Stimulated activated CD8-positive, alpha-beta memory T cell treated with anti-CD3 and anti-CD28 coated beads, Interleukin-7, amount 100 ng/mL, for 24 hours (primary cell): Measurements from ENCODE around the gene NEU4.
"Not testable (repeated sequence)": the region's sequence is repeated elsewhere in the genome, so short reads cannot be mapped to it uniquely, and the experiment has no call there.

Experiments used
- DNase-seq: peaks from one replicate; pipeline ENCODE4 v3.0.0-alpha.2; 2020; ENCODE audit warnings: low read depth

The NEU4 gene

GRCh38 chr2:241808721-241809382, at the start of gene NEU4:
Gene NEU4, plus strand, starts transcription at chr2:241809193. Its CDS starts 5,292 bp downstream, at chr2:241814485.
- no peak for DNase-seq

- DNase-seq: not testable (repeated sequence)
These were observed 49.1 kb upstream of the NEU4 start for GRCh38 chr2:241759893-241760292.

- no peak for DNase-seq
These were observed 48.7 kb upstream of the NEU4 start for GRCh38 chr2:241760301-241760771.

- no peak for DNase-seq
These were observed 46.6 kb upstream of the NEU4 start for GRCh38 chr2:241762321-241762932.

- peak; percentile 30 for DNase-seq
These were observed 46.0 kb upstream of the NEU4 start for GRCh38 chr2:241762933-241763369.

GRCh38 chr2:241763551-241764274, 45.3 kb upstream of the NEU4 start:
- no peak for DNase-seq

- DNase-seq: no peak
These were observed 44.4 kb upstream of the NEU4 start for GRCh38 chr2:241764275-241765241.

- DNase-seq: no peak
These were observed 41.3 kb upstream of the NEU4 start for GRCh38 chr2:241767464-241768250.

- no peak for DNase-seq
These were observed 40.7 kb upstream of the NEU4 start for GRCh38 chr2:241768251-241768711.

GRCh38 chr2:241768850-241769249, 40.1 kb upstream of the NEU4 start:
- no peak for DNase-seq

GRCh38 chr2:241769819-241770184, 39.2 kb upstream of the NEU4 start:
- DNase-seq: no peak

GRCh38 chr2:241770185-241770935, 38.6 kb upstream of the NEU4 start:
- DNase-seq: no peak

- no peak for DNase-seq
These were observed 38.1 kb upstream of the NEU4 start for GRCh38 chr2:241770936-241771285.

GRCh38 chr2:241771286-241772062, 37.5 kb upstream of the NEU4 start:
- DNase-seq: no peak

- no peak for DNase-seq
These were observed 36.9 kb upstream of the NEU4 start for GRCh38 chr2:241772063-241772499.

GRCh38 chr2:241773511-241774418, 35.2 kb upstream of the NEU4 start:
- DNase-seq: no peak

GRCh38 chr2:241774419-241775222, 34.4 kb upstream of the NEU4 start:
- no peak for DNase-seq
